PC-3 (cell line): ENCODE results near the gene DENND11.

Experiments
- CTCF ChIP-seq: fragments of 300-600 bp; sonication (generic); conservative IDR thresholded peaks from 2 replicates; pipeline ENCODE4 v1.5.1; 2017; ENCODE audit warnings: antibody characterized with exemption, low read depth, mild to moderate bottlenecking, low read length
- EZH2 ChIP-seq: fragments of 300-600 bp; sonication (generic); IDR thresholded peaks from one replicate; pipeline ENCODE4 v1.6.1; 2017; ENCODE audit warnings: antibody characterized with exemption, mild to moderate bottlenecking, low read length; ENCODE audit not compliant: unreplicated experiment
- EZH2phosphoT487 ChIP-seq: fragments of 300-600 bp; sonication (generic); IDR thresholded peaks from 2 replicates; pipeline ENCODE4 v1.6.1; 2018; ENCODE audit warnings: mild to moderate bottlenecking, antibody characterized with exemption, low read length, borderline replicate concordance

- TF ChIP-seq CTCF (no peak), EZH2 (no peak), EZH2phosphoT487 (no peak)
Measured at GRCh38 chr7:141697211-141697871, 4.6 kb downstream of the DENND11 start.
